GM08714 (cell line): ENCODE results near the gene CA12.
"Not testable (repeated sequence)": the region's sequence is repeated elsewhere in the genome, so short reads cannot be mapped to it uniquely, and the experiment has no call there.

Experiments
- H3K4me3 ChIP-seq: fragments of 200-500 bp; sonication (Bioruptor generic); 2 replicates; pipeline ENCODE4 v1.5.1; 2014; ENCODE audit warnings: mild to moderate bottlenecking, low read length, inconsistent platforms
- ZNF274 ChIP-seq: IDR thresholded peaks from 2 replicates; pipeline ENCODE4 v1.6.1; 2012; ENCODE audit warnings: mild to moderate bottlenecking, low read depth, low read length

Gene CA12

GRCh38 chr15:63381301-63382204, at the start of gene CA12:
TSS of gene CA12 (minus strand) at chr15:63381846. CDS start at chr15:63381720, 126 bp downstream.
- TF ChIP-seq ZNF274: no peak
- H3K4me3 ChIP-seq: peak within 1 kb of the TSS; percentile 19; the same call in 1 of the 2 replicates

DNA sequence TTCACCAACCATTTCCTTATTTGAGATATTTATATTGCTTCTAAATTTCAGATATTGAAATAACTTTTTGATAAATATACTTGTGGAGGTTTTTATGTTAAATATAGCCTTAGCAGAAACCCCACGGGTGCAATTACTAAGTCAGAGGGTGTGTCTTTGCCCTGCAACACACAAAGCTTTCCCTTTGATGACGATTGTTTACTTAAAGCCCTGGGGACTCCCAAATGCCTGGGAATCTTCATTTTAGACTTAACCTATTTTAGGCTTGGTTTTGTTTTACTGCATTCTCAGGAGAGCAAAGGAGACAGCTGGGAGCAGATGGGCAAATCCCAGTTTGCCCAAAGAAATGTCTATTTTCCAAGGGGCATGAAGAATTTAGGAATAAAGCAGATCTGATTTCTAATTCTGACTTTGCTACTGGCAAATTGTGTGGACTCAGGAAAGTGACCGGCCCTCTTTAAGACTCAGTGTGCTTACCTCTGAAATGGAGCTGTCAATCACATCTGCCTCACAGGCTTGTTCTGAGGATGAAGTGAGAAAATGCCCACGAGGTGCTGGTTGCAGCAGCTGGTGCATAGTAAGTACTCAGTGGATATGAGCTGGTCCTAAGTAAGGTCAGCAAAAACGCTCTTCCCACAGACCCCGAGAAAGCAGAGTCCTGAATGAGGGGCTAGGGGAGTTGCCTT, 49.3 kb upstream of the CA12 start:
- TF ChIP-seq ZNF274: no peak
- no peak overlapping the region for H3K4me3 ChIP-seq

DNA sequence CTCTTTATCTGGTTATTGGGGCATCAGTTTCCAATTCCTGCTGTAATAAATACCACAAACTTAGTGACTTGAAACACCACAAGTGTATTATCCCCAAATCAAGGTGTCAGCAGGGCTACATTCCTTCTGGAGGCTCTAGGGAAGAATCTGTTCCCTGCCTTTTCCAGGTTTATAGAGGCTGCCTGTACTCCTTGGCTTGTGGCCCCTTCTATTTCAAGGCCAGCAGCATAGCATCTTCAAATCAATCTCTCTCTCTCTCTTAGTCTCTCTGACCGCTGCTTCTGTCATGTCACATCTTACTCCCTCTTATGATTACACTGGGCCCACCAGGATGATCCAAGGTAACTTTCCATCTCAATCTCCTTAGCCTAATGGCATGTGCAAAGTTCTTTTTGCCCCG, 44.9 kb upstream of the CA12 start:
- TF ChIP-seq ZNF274: no peak
- no peak overlapping the region for H3K4me3 ChIP-seq

DNA sequence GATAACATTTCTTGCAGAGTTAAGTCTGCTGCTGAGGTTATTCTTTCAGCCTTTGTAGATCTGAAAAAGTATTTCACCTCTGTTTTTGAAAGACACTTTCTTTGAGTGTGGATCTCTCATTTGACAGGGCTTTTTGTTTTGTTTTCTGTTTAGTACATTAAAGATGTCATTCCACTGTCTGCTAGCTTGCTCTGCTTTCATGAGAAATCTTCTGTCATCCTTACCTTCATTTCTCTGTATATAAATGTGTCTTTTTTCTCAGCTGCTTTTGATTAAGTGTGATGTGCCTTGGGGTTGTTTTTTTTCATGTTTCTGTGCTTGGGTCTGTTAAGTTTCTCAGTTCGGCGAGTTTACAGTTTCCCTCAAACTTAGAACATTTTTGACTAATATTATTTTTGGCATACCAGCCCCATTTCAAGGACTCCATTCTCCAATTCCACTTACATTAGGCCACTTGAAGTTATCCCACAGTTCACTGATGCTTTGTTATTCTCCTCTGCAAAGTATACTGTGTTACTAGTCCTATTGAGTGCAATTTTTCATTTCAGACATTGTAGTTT, 43.9 kb upstream of the CA12 start:
- no peak overlapping the region for H3K4me3 ChIP-seq
- no peak for TF ChIP-seq ZNF274

DNA sequence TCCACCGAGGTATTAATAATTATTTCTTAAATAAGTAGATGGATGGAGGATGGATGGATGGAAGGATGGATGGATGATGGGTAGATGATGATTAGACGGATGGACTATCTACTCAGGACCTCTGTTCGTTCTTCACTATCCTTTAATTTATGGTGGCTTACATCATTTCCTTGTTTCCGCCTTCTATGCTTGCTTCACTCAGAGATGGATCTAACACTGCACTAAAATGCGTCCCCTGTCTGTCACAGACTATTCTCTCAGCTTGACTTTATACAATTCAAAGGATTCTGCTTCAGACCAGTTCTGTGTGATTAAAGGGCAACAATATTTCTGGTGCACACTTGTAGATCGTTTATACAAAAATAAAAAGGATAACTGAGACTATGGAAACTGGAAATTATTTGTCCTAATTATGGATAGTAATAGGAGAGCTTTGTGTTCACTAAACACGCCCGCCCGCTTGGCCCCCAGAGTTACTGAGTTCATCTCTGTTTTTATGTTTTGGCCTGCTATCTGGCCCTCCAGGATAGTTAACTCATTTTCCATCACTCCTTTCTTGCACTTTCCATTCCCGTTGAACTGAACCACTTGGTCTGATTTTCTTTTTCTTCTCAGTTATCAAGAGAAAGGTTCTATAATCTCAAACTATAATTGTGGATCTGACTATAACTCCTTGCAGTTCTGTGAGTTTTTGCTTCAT, 41.4 kb upstream of the CA12 start:
- no peak for TF ChIP-seq ZNF274

DNA sequence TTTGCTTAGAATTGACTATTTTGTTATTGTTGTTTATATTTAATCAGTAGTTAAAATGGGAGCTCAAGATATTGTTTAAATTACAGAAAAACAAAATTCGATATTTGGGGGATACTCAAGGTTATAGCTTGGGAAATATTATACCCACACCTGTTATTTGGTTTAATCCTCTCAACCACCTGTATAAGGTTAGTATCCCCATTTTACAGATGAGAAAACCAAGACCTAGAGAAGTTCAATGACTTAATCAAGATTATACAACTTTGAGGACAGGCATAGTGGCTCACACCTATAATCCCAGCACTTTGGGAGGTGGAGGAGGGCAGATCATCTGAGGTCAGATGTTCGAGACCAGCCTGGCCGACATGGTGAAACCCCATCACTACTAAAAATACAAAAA, 39.8 kb upstream of the CA12 start:
- no peak overlapping the region for H3K4me3 ChIP-seq

More for the DNA sequence above, 41.4 kb upstream of the CA12 start:
- no peak overlapping the region for H3K4me3 ChIP-seq

DNA sequence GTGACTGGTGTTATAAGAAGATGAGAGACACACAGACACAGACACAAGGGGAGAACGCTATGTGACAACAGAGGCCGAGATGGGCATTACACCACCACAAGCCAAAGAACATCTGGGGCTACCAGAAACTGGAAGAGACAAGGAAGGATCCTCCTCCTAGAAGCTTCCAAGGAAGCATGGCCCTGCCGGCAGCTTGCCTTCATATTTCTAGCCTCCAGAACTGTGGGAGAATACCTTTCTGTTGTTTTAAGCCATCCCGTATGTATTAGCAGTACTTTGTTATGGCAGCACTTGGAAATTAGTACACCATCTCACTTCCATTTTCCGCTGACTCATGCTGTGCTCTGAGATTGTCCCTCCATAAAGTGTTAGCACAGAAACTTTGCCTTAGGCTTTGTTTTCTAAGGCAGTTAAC, 38.7 kb upstream of the CA12 start:
- no peak overlapping the region for H3K4me3 ChIP-seq
- TF ChIP-seq ZNF274: no peak

More for the DNA sequence above, 39.8 kb upstream of the CA12 start:
- no peak for TF ChIP-seq ZNF274

DNA sequence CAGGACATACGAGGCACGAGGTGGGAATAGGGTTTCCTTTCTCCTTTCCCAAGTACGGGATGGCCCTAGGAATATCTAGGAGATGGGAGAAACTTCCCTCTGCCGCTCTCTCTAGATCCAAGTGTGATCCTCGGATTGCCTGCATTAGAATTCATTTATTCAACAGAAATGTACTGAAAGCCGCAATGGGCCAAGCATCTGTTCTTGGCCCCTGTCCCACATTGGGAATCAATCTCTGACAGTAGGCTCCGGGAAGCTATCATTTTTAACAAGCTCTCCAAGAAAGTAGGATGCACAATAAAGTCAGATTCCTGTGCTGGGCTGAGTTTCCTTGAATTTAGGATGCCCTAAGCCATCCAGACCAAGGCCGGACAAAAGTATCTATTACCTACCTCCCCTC, 37.2 kb upstream of the CA12 start:
- no peak for TF ChIP-seq ZNF274
- no peak overlapping the region for H3K4me3 ChIP-seq

DNA sequence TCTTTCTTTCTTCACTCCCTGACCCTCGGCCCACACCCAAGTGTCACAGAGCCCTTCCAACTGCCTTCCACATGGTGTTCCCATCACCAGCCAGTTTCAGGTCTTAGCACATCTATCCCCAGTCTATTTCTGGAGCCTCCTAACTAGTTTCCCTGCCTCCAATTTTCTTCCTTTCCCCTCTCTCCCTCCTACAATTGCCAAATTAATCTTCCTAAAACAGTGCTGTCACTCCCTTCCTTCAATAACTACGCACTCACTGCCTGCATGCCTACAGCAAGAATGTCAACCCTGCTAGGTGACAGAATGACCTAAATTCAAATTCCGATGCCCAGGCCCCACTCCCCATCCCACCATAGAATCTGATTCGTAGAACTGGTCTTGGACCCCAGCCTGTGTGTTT, 36.1 kb upstream of the CA12 start:
- no peak for TF ChIP-seq ZNF274
- no peak overlapping the region for H3K4me3 ChIP-seq

DNA sequence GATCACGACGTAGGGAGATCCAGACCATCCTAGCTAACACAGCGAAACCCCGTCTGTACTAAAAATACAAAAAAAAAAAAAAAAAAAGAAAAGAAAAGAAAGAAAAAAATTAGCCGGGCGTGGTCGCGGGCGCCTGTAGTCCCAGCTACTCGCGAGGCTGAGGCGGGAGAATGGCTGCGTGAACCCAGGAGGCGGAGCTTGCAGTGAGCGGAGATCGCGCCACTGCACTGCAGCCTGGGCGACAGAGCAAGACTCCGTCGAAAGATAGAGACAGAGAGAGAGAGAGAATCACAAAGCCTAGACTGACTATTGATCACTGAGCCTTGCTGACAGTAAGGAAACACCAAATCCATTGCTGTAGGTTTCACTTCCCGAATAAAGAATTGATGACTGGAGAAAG, 35.6 kb upstream of the CA12 start:
- H3K4me3 ChIP-seq: not testable (repeated sequence)

DNA sequence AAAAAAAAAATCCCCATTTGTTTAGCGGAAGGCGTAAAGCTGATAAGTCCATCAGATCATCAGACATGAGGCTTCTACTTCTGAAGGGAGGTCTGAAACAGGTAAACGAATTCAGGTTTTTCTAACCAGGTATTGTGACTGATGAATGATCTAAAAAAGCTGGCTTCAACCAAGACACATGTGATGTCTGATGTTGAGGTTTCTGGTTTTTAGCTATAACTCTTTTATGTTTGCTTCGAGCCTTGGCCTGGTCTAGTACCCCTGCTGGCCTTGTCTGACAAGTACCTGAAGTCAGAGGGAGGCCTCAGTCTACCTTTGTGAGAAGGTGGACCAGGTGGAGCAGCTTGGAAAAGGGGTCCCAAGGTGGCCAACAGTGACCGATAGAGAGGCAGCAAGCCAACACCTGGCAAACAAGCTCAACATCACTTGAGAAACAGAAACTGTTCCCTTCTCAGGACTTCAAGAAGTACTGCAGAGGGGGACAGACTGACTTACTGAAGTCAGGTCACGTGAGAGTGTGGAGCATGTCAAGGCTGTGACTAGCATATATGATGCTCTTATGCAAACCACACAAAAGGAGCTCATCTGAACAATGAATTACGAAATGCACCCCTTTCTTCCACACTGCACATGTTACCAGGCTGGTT, 33.0 kb upstream of the CA12 start:
- H3K4me3 ChIP-seq: no peak overlapping the region
- no peak for TF ChIP-seq ZNF274

DNA sequence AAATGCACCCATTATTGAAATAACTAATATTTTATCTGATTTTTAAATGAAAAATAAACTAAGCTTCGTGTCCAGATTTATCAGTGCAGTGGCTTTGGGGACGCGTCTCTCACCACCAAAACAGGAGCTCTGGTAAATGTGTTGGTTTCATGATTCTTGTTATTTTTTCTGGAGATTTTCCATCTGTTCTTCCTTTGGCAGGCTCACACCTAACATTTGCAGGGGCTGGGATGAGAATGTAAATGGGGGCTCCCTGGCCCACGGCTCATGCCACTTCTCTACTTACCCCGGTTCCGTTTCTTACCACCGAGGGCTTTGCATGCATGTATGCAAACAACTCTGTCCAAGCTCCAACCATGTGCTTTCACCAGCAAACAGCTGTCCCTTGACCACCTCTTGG, 30.9 kb upstream of the CA12 start:
- no peak for TF ChIP-seq ZNF274
- H3K4me3 ChIP-seq: no peak overlapping the region

DNA sequence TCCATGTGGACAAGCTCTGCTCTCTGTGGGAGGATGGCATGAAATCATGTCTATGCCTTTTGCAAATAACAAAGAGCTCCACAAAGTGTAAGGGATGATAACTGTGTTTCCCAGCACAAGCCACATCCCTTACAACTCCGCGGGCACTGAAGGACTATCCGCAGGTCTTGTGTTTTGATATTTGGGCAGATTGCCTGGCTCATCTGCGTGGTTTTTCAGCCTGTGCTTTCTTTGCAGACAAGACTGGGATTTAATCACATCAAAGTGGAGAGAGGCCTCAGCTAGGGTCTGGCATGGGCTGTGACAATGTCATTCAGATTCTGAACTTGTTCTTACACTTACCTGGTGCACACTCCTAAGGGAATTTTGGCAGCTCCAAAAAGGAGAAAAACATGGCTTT, 30.2 kb upstream of the CA12 start:
- TF ChIP-seq ZNF274: no peak
- no peak overlapping the region for H3K4me3 ChIP-seq

- no peak overlapping the region for H3K4me3 ChIP-seq
- TF ChIP-seq ZNF274: no peak
Measured at GRCh38 chr15:63409179-63409578, 27.5 kb upstream of the CA12 start.
